AG04450 (cell line): ENCODE data around the gene SEZ6L. TPM values are rescaled to one million over a fixed set of nuclear protein-coding genes. Genes with fewer than 3 reads are reported as not detected.

Experiments
- CTCF ChIA-PET: fragments of 300-600, 350-600 bp; formaldehyde crosslinking; extraction: SDS; loops from one replicate; lab custom pipeline; 2022; ENCODE audit warnings: antibody characterized with exemption, inconsistent platforms; lab: Charles Lee
- POLR2A ChIA-PET: fragments of 350-600 bp; formaldehyde crosslinking; extraction: SDS; loops from one replicate; lab custom pipeline; 2021; ENCODE audit warnings: antibody characterized with exemption, inconsistent platforms; lab: Yijun Ruan, JAX
- DNase-seq: peaks from one replicate; pipeline ENCODE4 v3.0.0-alpha.2; 2011; ENCODE audit warnings: low read depth, low spot score
- H3K27ac ChIP-seq: one replicate; pipeline ENCODE4 v1.5.1; 2012; ENCODE audit warnings: low read depth, low read length, control low read depth
- H3K27me3 ChIP-seq: one replicate; pipeline ENCODE4 v1.6.0; 2012; ENCODE audit warnings: low read length; ENCODE audit not compliant: control insufficient read depth, insufficient read depth
- H3K4me3 ChIP-seq: 2 replicates; pipeline ENCODE4 v1.5.1; 2011; ENCODE audit warnings: mild to moderate bottlenecking, low read depth, low read length, control low read depth
- H3K9me3 ChIP-seq: 2 replicates; pipeline ENCODE4 v1.5.1; 2012; ENCODE audit warnings: low read length; ENCODE audit not compliant: control insufficient read depth, insufficient read depth
- CTCF ChIP-seq: IDR thresholded peaks from 2 replicates; pipeline ENCODE4 v1.5.1; 2011; ENCODE audit warnings: low read depth, low read length, control low read depth, inconsistent platforms
- polyA plus RNA-seq: library from polyadenylated mRNA; depleted of rRNA; stranded (reverse); fragments of >200 nt; gene quantifications from 2 replicates; pipeline ENCODE4 v1.2.3, GENCODE V29; 2011

The SEZ6L gene
- polyA plus RNA-seq, 1 experiment: not detected

GRCh38 chr22:26292667-26292995 lies 123.4 kb downstream of the SEZ6L start:
- no peak for DNase-seq
- ChIA-PET CTCF (no interaction called here), POLR2A (no interaction called here)
- H3K27me3 ChIP-seq: no peaks in the 10 kb centered on the region
- peaks cover 8% of the 10 kb centered on the region for H3K9me3 ChIP-seq
- no peak overlapping the region for H3K27ac ChIP-seq
- no peak for TF ChIP-seq CTCF
- no peak overlapping the region for H3K4me3 ChIP-seq

GRCh38 chr22:26295563-26296126 lies 126.4 kb downstream of the SEZ6L start:
- POLR2A ChIA-PET: no interaction called here
- Histone ChIP-seq H3K27ac (no peak overlapping the region), H3K27me3 (no peaks in the 10 kb centered on the region), H3K4me3 (no peak overlapping the region), H3K9me3 (peaks cover 8% of the 10 kb centered on the region)
- CTCF ChIA-PET: no interaction called here
- DNase-seq: no peak
- TF ChIP-seq CTCF: no peak

GRCh38 chr22:26298605-26299310 lies 129.5 kb downstream of the SEZ6L start:
- ChIA-PET POLR2A (no interaction called here), CTCF (interaction anchor here (1.5 kb wide), 1 partner anchor 32 kb away, joined by 3 read pairs; no protein-coding TSS in a partner anchor)
- Histone ChIP-seq H3K4me3 (no peak overlapping the region), H3K27me3 (no peaks in the 10 kb centered on the region), H3K9me3 (no peaks in the 10 kb centered on the region), H3K27ac (no peak overlapping the region)
- TF ChIP-seq CTCF: no peak
- no peak for DNase-seq

- ChIA-PET CTCF (no interaction called here), POLR2A (no interaction called here)
- Histone ChIP-seq H3K27ac (no peak overlapping the region), H3K9me3 (no peaks in the 10 kb centered on the region), H3K27me3 (no peaks in the 10 kb centered on the region), H3K4me3 (no peak overlapping the region)
- TF ChIP-seq CTCF: no peak
- DNase-seq: no peak
Observed at GRCh38 chr22:26302726-26303125, 133.5 kb downstream of the SEZ6L start.

GRCh38 chr22:26303475-26303874 lies 134.2 kb downstream of the SEZ6L start:
- H3K4me3 ChIP-seq: no peak overlapping the region
- CTCF ChIA-PET: no interaction called here
- H3K27me3 ChIP-seq: no peaks in the 10 kb centered on the region
- H3K27ac ChIP-seq: no peak overlapping the region
- H3K9me3 ChIP-seq: no peaks in the 10 kb centered on the region
- DNase-seq: no peak
- no peak for TF ChIP-seq CTCF
- POLR2A ChIA-PET: no interaction called here
